ENCODE data around the gene ALG5.

The ALG5 gene

DNA sequence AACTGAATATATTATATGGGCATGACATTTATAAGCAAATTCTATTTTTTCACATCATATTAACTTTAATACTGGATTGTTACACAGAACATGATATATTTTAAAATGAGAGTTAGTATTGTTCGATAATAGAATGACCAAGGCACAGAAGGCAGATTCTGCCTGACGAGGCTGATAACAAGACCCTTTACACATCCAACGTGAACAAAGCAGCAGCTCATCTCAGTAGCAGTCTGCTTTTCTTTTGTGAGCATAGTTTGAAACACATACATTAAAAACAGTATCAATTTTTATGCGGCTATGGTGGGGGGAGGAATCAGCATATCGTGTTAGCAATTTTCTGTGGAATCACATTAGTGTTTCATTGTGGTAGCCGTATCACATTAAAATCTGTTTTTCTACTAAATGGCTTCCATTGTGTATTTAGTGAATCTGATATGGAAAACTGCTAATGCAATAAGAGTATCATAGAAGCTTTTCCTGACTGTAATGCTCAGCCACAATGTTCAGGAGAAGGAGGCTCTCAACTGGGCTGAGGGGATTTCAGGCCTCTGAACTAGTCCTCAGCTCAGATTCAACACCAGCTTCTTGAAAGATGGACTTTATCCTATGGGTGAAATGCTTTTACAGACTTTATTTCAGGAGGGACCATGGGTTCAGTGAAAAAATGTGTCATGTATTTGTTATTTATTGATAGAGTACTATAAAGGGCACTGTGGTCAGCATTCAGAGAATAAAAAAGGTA, 83.1 kb downstream of the ALG5 start:
- peaks cover 19% of the 10 kb centered on the region for H3K4me1 ChIP-seq (ENCODE audit: control insufficient read depth, insufficient read depth, low read length, poor library complexity, severe bottlenecking)
- no peaks in the 10 kb centered on the region for H3K36me3 ChIP-seq (ENCODE audit: control insufficient read depth, insufficient read depth, low read length)
- H3K4me3 ChIP-seq (ENCODE audit: extremely low read depth, insufficient read depth, low read length, poor library complexity, severe bottlenecking), result no peak overlapping the region
- no peak overlapping the region for H3K27ac ChIP-seq (ENCODE audit: low read depth, low read length, severe bottlenecking)
- WGBS, 2 experiments (ENCODE audit: insufficient coverage in 2 of 2), result 100% methylated on average over 1 to 3 of the region's 6 CpGs
- H3K9me3 ChIP-seq (ENCODE audit: control insufficient read depth, low read length), result no peaks in the 10 kb centered on the region

DNA sequence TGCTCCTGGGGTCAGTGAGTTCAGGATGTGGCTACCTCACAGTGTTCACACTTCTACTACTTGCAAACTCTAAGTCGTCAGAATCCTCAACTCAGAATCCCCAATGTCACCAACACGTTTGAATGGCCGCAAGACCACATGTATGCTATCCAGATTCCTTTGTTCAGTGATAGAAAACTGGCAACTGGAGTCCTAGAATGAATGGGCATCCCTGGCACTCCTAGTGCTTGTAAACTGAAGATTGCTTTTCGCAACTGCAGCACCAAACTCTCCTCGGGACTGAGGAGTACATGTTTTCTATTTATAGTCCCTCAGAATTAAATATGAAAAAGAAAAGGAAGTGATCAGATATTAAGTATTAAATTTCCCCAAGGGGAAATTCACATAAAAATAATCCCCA, 84.0 kb downstream of the ALG5 start:
- Histone ChIP-seq H3K9me3 (ENCODE audit: control insufficient read depth, low read length) (no peaks in the 10 kb centered on the region), H3K4me1 (ENCODE audit: control insufficient read depth, insufficient read depth, low read length, poor library complexity, severe bottlenecking) (peaks cover 13% of the 10 kb centered on the region), H3K36me3 (ENCODE audit: control insufficient read depth, insufficient read depth, low read length) (no peaks in the 10 kb centered on the region), H3K27ac (ENCODE audit: low read depth, low read length, severe bottlenecking) (no peak overlapping the region), H3K4me3 (ENCODE audit: extremely low read depth, insufficient read depth, low read length, poor library complexity, severe bottlenecking) (no peak overlapping the region)
- 67 to 76% methylated on average over 1 to 3 of the region's 5 CpGs for WGBS, 2 experiments (ENCODE audit: insufficient coverage in 2 of 2)

DNA sequence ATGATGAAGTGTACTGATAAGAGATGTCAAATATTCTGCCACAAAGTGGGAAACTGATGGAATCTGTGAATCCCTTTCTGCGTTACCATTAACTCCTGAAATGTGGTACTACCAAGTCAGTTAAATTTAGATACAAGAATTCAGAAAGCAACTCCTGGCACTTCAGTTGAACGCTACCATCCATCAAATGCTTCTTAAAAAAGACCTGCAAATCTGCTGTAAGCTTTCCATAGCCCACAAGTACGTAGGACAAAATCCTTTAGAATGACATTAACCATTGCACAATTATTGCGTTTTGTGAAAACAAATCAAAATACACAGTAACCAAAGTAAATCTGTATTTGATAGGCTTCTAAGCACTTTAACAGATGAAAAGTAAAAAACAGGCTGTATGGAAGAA, 84.5 kb downstream of the ALG5 start:
- no peaks in the 10 kb centered on the region for H3K9me3 ChIP-seq (ENCODE audit: control insufficient read depth, low read length)
- H3K4me1 ChIP-seq (ENCODE audit: control insufficient read depth, insufficient read depth, low read length, poor library complexity, severe bottlenecking), result peaks cover 13% of the 10 kb centered on the region
- H3K27ac ChIP-seq (ENCODE audit: low read depth, low read length, severe bottlenecking), result no peak overlapping the region
- H3K4me3 ChIP-seq (ENCODE audit: extremely low read depth, insufficient read depth, low read length, poor library complexity, severe bottlenecking), result no peak overlapping the region
- WGBS, 2 experiments (ENCODE audit: insufficient coverage in 2 of 2), result 88 to 96% methylated on average over 2 to 3 of the region's 4 CpGs
- no peaks in the 10 kb centered on the region for H3K36me3 ChIP-seq (ENCODE audit: control insufficient read depth, insufficient read depth, low read length)

DNA sequence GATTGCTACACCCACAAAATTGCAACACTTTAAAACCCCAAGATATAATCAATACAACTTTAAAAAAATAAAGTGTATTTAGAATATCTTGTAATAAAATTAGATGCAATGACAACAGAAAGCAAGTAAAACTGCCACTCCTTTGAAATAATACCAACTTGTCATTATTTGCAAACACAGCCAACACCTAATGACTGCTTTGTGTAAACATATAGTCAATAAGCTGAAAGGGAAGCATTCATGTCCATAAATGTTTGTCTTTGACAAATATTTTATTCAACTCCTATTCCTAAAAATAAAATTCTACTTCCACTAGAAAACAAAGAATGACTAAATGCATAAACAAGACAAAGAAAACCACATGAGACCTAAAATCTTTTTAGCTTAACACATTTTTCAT, 85.7 kb downstream of the ALG5 start:
- Histone ChIP-seq H3K4me3 (ENCODE audit: extremely low read depth, insufficient read depth, low read length, poor library complexity, severe bottlenecking) (no peak overlapping the region), H3K27ac (ENCODE audit: low read depth, low read length, severe bottlenecking) (no peak overlapping the region), H3K36me3 (ENCODE audit: control insufficient read depth, insufficient read depth, low read length) (no peaks in the 10 kb centered on the region), H3K9me3 (ENCODE audit: control insufficient read depth, low read length) (no peaks in the 10 kb centered on the region), H3K4me1 (ENCODE audit: control insufficient read depth, insufficient read depth, low read length, poor library complexity, severe bottlenecking) (peaks cover 12% of the 10 kb centered on the region)

DNA sequence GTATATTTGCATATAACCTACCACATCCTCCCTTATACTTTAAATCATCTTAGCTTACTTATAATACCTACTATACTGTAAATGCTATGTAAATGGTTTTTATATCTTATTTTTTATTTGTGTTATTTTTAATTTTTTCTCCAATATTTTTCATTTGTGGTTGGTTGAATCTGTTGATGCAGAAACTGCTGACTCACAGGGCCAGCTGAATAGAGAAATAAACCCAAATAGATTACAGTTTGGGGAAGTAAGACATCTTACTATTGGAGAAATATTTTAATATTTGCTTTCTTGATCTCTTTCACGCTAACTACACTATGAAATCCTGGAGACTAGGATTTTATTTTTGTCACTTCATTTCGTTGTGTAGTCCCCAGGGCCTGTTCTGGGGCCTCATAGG, 86.2 kb downstream of the ALG5 start:
- Histone ChIP-seq H3K36me3 (ENCODE audit: control insufficient read depth, insufficient read depth, low read length) (no peaks in the 10 kb centered on the region), H3K4me3 (ENCODE audit: extremely low read depth, insufficient read depth, low read length, poor library complexity, severe bottlenecking) (no peak overlapping the region), H3K27ac (ENCODE audit: low read depth, low read length, severe bottlenecking) (no peak overlapping the region), H3K4me1 (ENCODE audit: control insufficient read depth, insufficient read depth, low read length, poor library complexity, severe bottlenecking) (peaks cover 7% of the 10 kb centered on the region), H3K9me3 (ENCODE audit: control insufficient read depth, low read length) (no peaks in the 10 kb centered on the region)
- 100% methylated on average over 1 of the region's 2 CpGs; no CpG with 5 or more reads in 1 of the 2 experiments for WGBS, 2 experiments (ENCODE audit: insufficient coverage in 2 of 2)

DNA sequence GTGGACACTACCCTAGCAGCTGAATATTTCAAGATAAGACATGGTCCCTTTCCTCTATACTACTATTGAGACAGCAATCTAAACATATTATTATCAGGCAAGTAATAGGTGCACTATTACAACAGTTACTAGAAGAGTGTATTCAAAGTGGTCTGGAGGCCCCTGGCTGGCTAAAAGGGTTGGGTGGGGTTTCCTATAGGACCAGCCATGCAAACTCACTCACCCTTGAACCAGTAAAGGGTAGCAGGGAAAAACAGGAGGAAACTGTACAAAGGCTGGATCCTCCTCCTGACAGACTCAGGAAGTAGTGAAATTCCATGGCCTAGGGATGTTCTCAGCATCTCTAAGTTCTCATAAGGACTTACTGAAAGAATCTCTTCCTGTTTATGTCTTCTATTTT, 86.8 kb downstream of the ALG5 start:
- Histone ChIP-seq H3K9me3 (ENCODE audit: control insufficient read depth, low read length) (no peaks in the 10 kb centered on the region), H3K4me3 (ENCODE audit: extremely low read depth, insufficient read depth, low read length, poor library complexity, severe bottlenecking) (no peak overlapping the region), H3K4me1 (ENCODE audit: control insufficient read depth, insufficient read depth, low read length, poor library complexity, severe bottlenecking) (peaks cover 3% of the 10 kb centered on the region), H3K36me3 (ENCODE audit: control insufficient read depth, insufficient read depth, low read length) (no peaks in the 10 kb centered on the region), H3K27ac (ENCODE audit: low read depth, low read length, severe bottlenecking) (no peak overlapping the region)

DNA sequence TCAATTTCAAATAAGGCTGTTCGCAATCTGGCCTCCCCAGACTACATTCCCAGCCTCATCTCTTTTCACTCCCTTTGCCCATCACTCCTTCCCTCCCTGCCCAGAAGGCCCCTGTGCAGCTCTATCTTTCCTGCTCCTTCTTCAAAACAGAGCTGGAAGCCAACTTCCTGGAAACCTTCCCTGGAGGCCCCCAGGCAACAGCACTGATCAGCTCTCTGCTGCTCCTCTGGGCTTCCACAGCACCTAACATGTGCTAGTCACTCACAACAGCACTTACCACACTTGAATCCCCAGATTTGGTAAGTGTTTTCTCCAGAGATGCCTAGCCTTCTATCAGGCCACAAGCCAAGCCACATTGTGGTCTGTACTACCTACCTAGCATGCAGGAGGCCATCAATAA, 88.6 kb downstream of the ALG5 start:
- no peaks in the 10 kb centered on the region for H3K4me1 ChIP-seq (ENCODE audit: control insufficient read depth, insufficient read depth, low read length, poor library complexity, severe bottlenecking)
- H3K4me3 ChIP-seq (ENCODE audit: extremely low read depth, insufficient read depth, low read length, poor library complexity, severe bottlenecking), result no peak overlapping the region
- no peak overlapping the region for H3K27ac ChIP-seq (ENCODE audit: low read depth, low read length, severe bottlenecking)
- H3K9me3 ChIP-seq (ENCODE audit: control insufficient read depth, low read length), result no peaks in the 10 kb centered on the region
- 93 to 100% methylated on average over 1 of the region's 1 CpG for WGBS, 2 experiments (ENCODE audit: insufficient coverage in 2 of 2)
- no peaks in the 10 kb centered on the region for H3K36me3 ChIP-seq (ENCODE audit: control insufficient read depth, insufficient read depth, low read length)

DNA sequence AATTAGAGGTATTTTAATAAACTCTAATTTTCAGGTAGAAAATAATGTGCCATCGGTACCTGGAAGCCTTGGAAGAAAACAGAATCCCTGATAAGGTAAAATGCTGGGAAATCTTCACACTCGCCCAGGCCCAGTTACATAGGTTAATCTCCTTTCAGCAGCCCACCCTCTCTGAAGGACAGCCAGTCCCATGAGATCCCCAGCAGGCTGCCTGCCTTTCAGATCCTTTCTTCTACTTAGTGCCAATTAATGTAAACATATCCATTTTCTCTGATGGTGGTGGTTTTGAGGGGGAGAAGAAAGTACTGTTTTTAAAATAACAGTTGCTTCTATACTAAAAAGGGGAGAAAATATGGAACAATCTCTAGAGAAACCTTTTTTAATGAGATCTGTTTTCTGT, 91.3 kb downstream of the ALG5 start:
- H3K36me3 ChIP-seq (ENCODE audit: control insufficient read depth, insufficient read depth, low read length), result no peaks in the 10 kb centered on the region
- H3K27ac ChIP-seq (ENCODE audit: low read depth, low read length, severe bottlenecking), result no peak overlapping the region
- H3K4me1 ChIP-seq (ENCODE audit: control insufficient read depth, insufficient read depth, low read length, poor library complexity, severe bottlenecking), result no peaks in the 10 kb centered on the region
- H3K9me3 ChIP-seq (ENCODE audit: control insufficient read depth, low read length), result no peaks in the 10 kb centered on the region
- WGBS, 2 experiments (ENCODE audit: insufficient coverage in 2 of 2), result 50 to 70% methylated on average over 1 of the region's 2 CpGs
- H3K4me3 ChIP-seq (ENCODE audit: extremely low read depth, insufficient read depth, low read length, poor library complexity, severe bottlenecking), result no peak overlapping the region

DNA sequence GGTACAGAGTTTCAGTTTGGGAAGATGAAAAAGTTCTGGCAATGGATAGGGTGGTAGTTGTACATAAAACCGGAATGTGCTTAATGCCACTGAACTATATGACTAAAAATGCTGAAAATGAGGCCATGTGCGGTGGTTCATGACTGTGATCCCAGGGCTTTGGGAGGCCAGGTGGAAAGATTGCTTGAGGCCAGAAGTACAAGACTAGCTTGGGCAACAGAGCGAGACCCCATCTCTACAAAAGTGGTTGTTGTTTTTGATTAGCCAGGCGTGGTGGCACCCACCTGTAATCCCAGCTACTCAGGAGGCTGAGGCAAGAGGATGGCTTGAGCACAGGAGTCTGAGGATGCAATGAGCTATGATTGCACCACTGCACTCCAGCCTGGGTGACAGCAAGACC, 91.9 kb downstream of the ALG5 start:
- Histone ChIP-seq H3K4me3 (ENCODE audit: extremely low read depth, insufficient read depth, low read length, poor library complexity, severe bottlenecking) (no peak overlapping the region), H3K4me1 (ENCODE audit: control insufficient read depth, insufficient read depth, low read length, poor library complexity, severe bottlenecking) (no peaks in the 10 kb centered on the region), H3K27ac (ENCODE audit: low read depth, low read length, severe bottlenecking) (no peak overlapping the region), H3K9me3 (ENCODE audit: control insufficient read depth, low read length) (no peaks in the 10 kb centered on the region), H3K36me3 (ENCODE audit: control insufficient read depth, insufficient read depth, low read length) (no peaks in the 10 kb centered on the region)
- 88 to 100% methylated on average over 2 to 4 of the region's 4 CpGs for WGBS, 2 experiments (ENCODE audit: insufficient coverage in 2 of 2)

DNA sequence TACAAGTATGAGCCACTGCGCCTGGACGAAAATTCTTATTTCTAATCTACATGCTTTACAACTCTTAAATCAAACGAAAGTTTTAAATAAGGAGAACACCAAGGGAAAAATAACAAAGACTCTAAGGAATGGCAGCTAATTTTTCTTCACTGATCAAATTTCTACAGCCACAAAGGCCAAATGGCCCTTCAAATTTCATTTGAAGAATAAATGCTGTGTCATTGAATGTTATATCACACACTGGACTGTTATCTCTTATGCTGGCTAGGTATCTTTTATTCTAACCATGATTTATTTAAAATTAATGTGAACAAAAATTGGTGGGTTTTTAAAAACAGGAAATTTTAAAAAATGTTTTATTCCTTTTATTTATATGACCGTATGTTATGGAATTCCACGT, 93.2 kb downstream of the ALG5 start:
- H3K4me3 ChIP-seq (ENCODE audit: extremely low read depth, insufficient read depth, low read length, poor library complexity, severe bottlenecking), result no peak overlapping the region
- no peaks in the 10 kb centered on the region for H3K4me1 ChIP-seq (ENCODE audit: control insufficient read depth, insufficient read depth, low read length, poor library complexity, severe bottlenecking)
- WGBS, 2 experiments (ENCODE audit: insufficient coverage in 2 of 2), result 100% methylated on average over 1 to 2 of the region's 5 CpGs
- H3K27ac ChIP-seq (ENCODE audit: low read depth, low read length, severe bottlenecking), result no peak overlapping the region
- H3K9me3 ChIP-seq (ENCODE audit: control insufficient read depth, low read length), result no peaks in the 10 kb centered on the region
- no peaks in the 10 kb centered on the region for H3K36me3 ChIP-seq (ENCODE audit: control insufficient read depth, insufficient read depth, low read length)

DNA sequence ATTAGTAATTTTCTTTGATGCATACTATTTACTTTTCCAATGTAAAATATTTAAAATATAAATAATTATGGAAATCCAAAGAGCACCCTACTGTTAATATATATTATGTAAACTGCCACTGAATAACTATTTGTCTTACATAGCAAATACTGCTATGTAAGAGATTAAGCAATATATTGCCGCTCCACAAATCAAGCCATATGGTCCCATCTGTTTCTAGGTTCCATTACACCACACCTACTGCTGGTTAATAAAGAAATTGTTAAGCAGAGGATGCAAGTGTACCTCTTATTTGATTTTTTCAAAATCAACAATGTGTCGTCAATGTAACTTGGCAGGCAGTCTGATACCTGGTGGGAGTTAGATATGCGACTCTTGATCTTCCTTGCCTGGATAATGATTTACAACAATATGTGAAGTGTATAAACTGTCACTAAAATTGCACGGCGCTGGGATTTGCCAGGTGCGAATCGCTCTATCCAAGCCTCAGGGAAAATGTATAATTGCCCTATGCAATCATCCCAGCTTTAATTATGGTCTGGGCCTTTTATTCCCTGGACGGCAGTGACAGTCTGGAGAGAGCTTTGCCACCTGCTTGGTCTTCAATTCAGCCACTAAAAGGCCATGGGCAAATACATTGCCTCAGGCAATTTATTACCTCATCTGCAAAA, 95.1 kb downstream of the ALG5 start:
- H3K4me3 ChIP-seq (ENCODE audit: extremely low read depth, insufficient read depth, low read length, poor library complexity, severe bottlenecking), result no peak overlapping the region
- H3K4me1 ChIP-seq (ENCODE audit: control insufficient read depth, insufficient read depth, low read length, poor library complexity, severe bottlenecking), result no peaks in the 10 kb centered on the region
- H3K36me3 ChIP-seq (ENCODE audit: control insufficient read depth, insufficient read depth, low read length), result no peaks in the 10 kb centered on the region
- peaks cover 5% of the 10 kb centered on the region for H3K9me3 ChIP-seq (ENCODE audit: control insufficient read depth, low read length)
- H3K27ac ChIP-seq (ENCODE audit: low read depth, low read length, severe bottlenecking), result no peak overlapping the region
- WGBS, 2 experiments (ENCODE audit: insufficient coverage in 2 of 2), result 84 to 86% methylated on average over 6 of the region's 8 CpGs

Measured in mesodermal cell (in vitro differentiated cells).